HepG2 (cell line): ENCODE measurements around the gene KPNB1. TPM values are rescaled to one million over a fixed set of nuclear protein-coding genes. Genes with fewer than 3 reads are reported as not detected.

ENCODE experiments used
- ATF6 ChIP-seq: sonication (generic); formaldehyde crosslinking; conservative IDR thresholded peaks from 2 replicates; pipeline ENCODE4 v1.4.0; 2020; ENCODE audit warnings: missing genetic modification reagents
- ATF7-NPFF ChIP-seq: sonication (generic); formaldehyde crosslinking; IDR thresholded peaks from 2 replicates; pipeline ENCODE4 v1.8.1; 2023; ENCODE audit warnings: mild to moderate bottlenecking, low read depth, missing genetic modification reagents, moderate library complexity
- CEBPZ ChIP-seq: IDR thresholded peaks from 2 replicates; pipeline ENCODE4 v1.6.1; 2012; ENCODE audit warnings: low read length, improper control_type of control experiment
- DNMT3B ChIP-seq: conservative IDR thresholded peaks from 2 replicates; pipeline ENCODE4 v1.6.1; 2016; ENCODE audit warnings: missing biosample characterization, control low read depth
- NKX3-1 ChIP-seq: sonication (generic); formaldehyde crosslinking; IDR thresholded peaks from 2 replicates; pipeline ENCODE4 v1.5.0; 2020; ENCODE audit warnings: missing genetic modification reagents
- TCF7 ChIP-seq: sonication (generic); IDR thresholded peaks from 2 replicates; pipeline ENCODE4 v1.6.1; 2016; ENCODE audit warnings: antibody characterized with exemption, low read depth
- TSC22D2 ChIP-seq: sonication (generic); formaldehyde crosslinking; IDR thresholded peaks from 2 replicates; pipeline ENCODE4 v1.5.1; 2020; ENCODE audit warnings: missing genetic modification reagents, mild to moderate bottlenecking, borderline replicate concordance
- ZBTB25 ChIP-seq: IDR thresholded peaks from 2 replicates; pipeline ENCODE4 v1.6.1; 2018; ENCODE audit warnings: missing genetic modification reagents
- ZBTB46 ChIP-seq: sonication (generic); formaldehyde crosslinking; IDR thresholded peaks from 2 replicates; pipeline ENCODE4 v1.4.0; 2020; ENCODE audit warnings: mild to moderate bottlenecking, missing genetic modification reagents, borderline replicate concordance
- ZC3H4 ChIP-seq: sonication (generic); formaldehyde crosslinking; IDR thresholded peaks from 2 replicates; pipeline ENCODE4 v1.4.0; 2020; ENCODE audit warnings: missing genetic modification reagents, borderline replicate concordance
- ZNF414 ChIP-seq: sonication (generic); formaldehyde crosslinking; IDR thresholded peaks from 2 replicates; pipeline ENCODE4 v1.5.0; 2020; ENCODE audit warnings: missing genetic modification reagents
- ZNF660 ChIP-seq: sonication (generic); formaldehyde crosslinking; IDR thresholded peaks from 2 replicates; pipeline ENCODE4 v1.5.1; 2020; ENCODE audit warnings: mild to moderate bottlenecking, low read depth, missing genetic modification reagents, borderline replicate concordance
- ZXDC ChIP-seq: sonication (generic); formaldehyde crosslinking; IDR thresholded peaks from 2 replicates; pipeline ENCODE4 v1.5.0; 2020; ENCODE audit warnings: mild to moderate bottlenecking, missing genetic modification reagents
- polyA plus RNA-seq, 8 experiments: library from polyadenylated mRNA; depleted of rRNA in 3 of 8; stranded (reverse) in 7 of 8; unstranded in 1 of 8; fragments of >200 nt; fragmentation: Illumina TruSeq in 4 of 8; extraction: Trizol in 4 of 8; gene quantifications; 2 replicates each; pipeline versions ENCODE4 v1.2.1 to v1.2.3, GENCODE V29; 2011 to 2016; ENCODE audit warnings: low read depth in 4 of 8, missing spikeins in 1 of 8, mixed read lengths in 1 of 8; ENCODE audit not compliant: insufficient read depth in 1 of 8
- total RNA-seq, 5 experiments: library from RNA; depleted of rRNA; stranded (reverse); fragments of >200 nt; fragmentation: Illumina TruSeq; extraction: Trizol; gene quantifications; 2 replicates each; pipeline ENCODE4 v1.2.3, GENCODE V29; 2016; ENCODE audit warnings: low read depth in 1 of 5

Gene KPNB1
- total and polyA plus RNA-seq, 2 of the 13 experiments (the other 11 are each of a cell fraction or from before 2014, with no cell fraction given) = 164 to 424 TPM

- no peak for TF ChIP-seq ATF6 (CRISPR knock-in tag)
- TF ChIP-seq ZNF414 (CRISPR knock-in tag) = no peak
- no peak for TF ChIP-seq ZNF660 (CRISPR knock-in tag)
- TF ChIP-seq ZBTB46 (CRISPR knock-in tag) = no peak
- TF ChIP-seq ATF7-NPFF (CRISPR knock-in tag) = peak; percentile 82; the same call in 1 of the 2 replicates
- TF ChIP-seq ZBTB25 (CRISPR knock-in tag) = peak; percentile 80
- TF ChIP-seq ZC3H4 (CRISPR knock-in tag) = no peak; the same call in 1 of the 2 replicates
- no peak for TF ChIP-seq TCF7
- TF ChIP-seq DNMT3B (CRISPR knock-in tag) = no peak; the same call in 1 of the 2 replicates
- no peak for TF ChIP-seq ZXDC (CRISPR knock-in tag)
- peak; percentile 65; the same call in 1 of the 2 replicates for TF ChIP-seq NKX3-1
- no peak for TF ChIP-seq CEBPZ
- TF ChIP-seq TSC22D2 (CRISPR knock-in tag) = no peak
These were observed 1.1 kb downstream of the KPNB1 start (continued) for GRCh38 chr17:47650525-47651522.
